ENCODE results near the gene LHPP.
A peak's percentile ranks its signal among the peaks of the same experiment; 100 is the strongest.

Gene LHPP

DNA sequence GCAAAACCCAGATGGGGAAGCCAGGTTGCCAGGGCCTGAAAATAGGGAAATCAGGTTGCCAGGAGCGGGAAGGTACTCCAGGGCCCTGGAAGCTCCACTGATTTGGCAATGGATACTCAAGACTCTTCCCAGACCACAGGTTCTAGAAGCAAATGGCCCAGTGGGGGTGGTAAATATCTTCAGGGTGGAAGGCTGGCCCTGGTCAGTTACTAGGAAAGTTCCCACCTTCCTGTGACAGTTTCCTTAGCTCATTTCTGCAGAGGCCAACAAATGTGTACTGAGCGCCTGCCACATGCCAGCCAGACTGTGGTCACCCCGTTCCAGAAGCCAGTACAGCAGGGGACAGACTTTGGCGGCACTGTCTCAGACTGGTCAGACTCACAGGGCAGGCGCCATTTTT lies 168.9 kb downstream of the LHPP start:
- ATAC-seq, result no peak

DNA sequence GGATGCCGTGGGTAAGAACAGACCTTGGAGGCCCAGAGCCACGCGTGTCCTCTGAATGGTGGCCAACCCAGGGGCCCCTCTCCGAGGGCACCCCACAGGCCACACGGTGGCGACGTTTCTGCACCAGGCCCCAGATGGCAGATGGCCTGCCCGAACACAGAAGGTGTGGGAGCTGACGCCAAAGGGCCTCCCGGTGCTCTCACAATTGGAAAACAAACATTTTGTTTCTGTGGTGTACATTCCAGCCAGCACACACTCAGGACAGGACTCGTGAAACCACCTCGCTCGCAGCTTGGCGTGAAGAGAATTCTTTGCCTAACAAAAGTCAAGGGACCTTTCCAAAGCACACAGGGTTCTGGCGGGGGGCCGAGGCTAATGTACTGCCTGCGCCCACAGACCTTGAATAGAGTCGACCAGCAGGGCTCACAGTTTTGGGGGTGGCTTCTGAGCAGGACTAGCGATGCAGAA lies 170.5 kb downstream of the LHPP start:
- ATAC-seq, result peak in 1 of 2 donors; percentile 34

DNA sequence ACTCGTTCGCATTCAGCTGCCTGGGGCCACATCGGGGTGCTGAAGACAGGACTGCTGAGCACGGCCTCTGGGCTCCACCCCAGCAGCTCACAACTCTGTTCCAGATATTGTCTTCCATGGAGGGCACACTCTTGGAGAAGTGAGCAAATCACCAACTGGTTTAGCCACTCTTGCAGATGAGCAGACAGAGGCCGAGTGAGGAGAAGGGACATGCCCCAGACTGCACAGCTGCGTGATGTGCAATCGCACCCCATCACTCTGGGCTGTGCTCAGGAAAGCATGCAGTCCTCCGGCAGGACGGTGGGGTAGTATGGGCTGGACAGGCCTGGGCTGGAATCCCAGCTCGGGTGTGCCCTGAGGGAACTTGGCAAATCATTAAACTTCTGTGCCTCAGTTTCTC lies 170.9 kb downstream of the LHPP start:
- ATAC-seq, result no peak

DNA sequence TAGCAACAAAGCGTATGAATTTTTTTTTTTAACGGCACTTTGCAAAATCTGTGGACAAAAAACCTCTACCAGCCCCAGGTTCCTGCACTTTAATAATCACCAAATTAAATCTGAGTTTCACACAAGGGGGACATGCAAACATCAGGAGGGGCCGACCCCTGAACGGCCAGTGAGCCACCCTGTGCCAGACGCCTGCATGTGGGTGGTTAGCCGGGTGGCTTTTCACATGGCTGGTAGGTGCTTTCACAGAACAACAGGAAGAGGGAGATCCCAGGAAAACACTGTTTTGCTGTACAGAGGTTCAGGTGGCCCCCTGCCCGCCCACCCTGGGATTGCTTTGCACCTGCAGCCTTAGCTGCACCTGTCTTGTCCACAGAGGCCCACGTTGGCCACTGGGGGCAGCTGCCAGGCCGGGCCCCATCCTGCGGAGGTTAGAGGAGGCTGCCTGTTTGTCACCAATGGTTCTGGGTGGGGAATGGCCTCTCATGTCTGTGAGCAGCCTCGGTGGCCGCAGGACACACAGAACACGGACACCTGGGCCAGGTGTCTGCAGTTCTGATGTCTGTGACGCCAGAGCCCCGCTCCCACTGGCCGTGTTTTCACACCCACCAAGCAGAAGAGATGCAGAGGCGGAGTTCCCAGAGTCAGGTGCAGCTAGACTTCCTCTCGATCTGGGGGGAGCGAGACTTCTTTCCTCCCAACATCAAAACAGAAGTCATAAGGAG lies 174.8 kb downstream of the LHPP start:
- ATAC-seq, result peak; percentile 39 to 58

DNA sequence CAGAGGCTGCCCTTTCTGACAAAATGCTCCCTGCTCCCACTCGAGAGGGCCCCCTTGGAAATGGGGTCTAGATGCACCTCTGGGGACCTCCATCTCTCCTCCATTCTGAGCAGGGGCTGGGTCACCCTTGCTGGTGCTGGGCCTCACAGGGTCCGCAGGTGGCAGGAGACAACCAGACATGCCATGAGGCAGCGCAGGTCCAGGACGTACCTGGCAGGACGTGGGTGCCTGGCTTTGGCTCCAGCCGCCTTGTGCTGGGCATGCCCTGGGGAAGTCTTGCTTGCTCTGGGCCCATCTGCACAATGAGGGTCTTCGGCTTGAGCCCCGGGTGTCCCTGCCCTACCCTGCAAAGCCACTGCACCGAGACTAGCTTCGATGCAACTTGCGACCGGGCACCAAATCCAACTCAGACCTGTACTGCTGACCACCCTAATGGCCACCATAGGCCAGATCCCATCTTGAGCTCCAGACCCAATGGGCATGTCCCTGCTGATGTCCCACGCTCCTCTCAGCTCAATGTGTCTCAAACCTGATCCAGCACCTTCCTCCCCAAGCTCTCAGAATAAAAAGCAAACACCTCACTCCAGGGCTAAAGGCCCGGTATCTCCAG lies 175.6 kb downstream of the LHPP start:
- no peak for ATAC-seq

DNA sequence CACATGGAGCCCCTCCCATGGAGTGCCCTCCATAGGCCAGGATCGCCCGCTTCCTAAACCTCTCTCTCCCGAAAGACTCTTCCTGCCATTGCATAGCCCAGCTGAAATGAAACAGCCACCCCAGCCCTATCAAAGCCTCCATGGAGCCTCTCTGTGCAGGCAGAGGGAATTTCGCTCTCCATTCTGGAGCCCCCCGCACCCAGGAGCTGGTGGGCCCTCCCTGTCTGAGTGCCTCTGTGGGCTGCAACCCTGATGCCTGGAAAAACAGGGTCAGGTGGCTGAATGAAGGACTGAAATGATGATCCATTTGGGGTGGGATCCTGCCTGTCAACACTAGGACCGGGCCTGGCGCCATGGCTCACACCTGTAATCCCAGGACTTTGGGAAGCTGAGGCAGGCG lies 176.1 kb downstream of the LHPP start:
- ATAC-seq, result no peak

DNA sequence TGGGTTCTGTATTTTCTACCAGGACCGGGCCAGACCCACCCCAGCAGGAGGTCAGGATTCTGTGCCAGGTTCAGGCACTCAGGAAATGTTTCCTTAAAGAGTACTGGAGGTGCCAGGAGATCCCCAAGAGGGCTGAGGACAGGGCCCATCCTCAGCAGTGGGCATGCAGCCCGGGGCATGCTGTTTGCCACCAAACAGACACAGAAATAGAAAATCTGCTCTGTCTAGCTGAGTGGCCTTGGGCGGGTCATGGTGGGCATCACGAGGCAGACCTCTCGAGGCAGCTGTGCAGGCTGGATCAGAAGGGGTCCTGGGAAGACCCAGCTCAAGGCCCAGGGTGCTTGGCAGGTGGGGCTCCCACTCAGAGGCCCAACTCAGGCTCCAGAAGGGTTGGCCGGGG lies 177.6 kb downstream of the LHPP start:
- ATAC-seq, result no peak

DNA sequence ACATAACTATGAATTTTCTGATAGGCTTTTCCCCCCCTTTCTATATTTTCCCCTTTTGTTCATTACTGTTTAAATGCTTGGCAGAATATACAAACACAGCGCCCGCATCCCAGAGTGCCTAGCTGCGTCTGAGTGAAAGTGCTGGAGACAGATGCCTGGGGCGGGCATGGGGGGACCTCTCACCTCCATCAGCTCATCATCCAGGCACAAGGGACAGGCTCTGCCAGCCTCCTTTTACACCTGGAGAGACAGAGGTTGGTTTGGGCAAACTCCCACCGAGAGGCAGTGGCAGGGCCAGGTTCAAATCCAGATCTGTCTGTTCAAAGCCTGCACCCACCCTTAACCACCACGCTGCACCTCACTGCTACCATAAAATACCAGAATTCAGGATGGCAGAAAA lies 178.0 kb downstream of the LHPP start:
- no peak for ATAC-seq

DNA sequence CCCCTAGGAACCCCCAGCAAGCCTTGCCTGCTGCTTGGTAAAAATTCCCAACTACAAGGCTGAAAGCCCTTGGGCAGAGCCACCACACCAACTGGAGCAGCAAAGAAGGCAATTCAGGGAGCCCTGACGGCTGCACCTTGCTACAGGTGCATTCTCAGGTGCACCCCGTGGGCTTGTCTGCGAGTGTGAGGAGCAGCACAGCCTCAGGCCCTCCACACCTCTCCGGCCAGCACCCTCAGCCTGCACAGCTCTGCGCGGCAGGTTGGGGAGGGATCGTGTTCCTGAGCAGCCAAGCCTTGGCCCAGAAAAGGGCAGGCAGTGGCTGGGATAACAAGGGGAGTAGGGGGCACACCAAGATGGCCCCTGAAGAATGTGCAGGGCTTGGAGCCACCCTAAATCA lies 178.4 kb downstream of the LHPP start:
- no peak for ATAC-seq

DNA sequence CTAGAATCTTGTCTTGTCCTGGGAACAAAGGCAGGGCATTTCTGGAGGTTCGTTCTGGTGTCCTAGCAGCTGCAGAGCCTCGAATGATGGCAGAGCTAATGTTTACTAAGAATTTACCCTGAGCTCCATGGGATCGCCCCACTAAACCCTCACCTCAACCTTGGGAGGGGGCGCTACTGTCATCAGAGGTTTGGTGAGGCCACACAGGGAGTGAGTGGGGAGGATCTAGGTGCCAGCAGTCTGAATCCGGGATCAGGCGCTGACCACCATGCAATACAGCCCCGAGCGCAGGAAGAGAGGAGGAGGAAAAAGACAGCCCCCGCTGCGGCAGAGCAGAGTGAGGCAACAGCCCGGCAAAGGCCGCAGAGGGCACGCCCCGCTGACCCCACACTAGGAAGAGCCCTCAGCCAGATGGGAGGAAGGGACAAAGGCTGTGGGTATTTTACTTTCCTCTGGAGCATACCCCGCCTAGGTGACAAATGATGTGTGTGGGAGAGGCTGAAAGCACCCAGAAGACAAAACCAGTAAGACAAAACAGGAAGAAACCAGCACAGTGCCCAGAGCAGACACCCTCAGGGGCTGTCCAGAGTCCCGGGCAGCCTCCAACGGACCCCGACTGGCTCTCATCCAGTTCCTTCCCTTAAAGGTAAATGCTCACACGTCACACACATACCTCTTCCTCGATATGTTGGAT lies 179.1 kb downstream of the LHPP start:
- ATAC-seq, result peak; percentile 34 to 47

DNA sequence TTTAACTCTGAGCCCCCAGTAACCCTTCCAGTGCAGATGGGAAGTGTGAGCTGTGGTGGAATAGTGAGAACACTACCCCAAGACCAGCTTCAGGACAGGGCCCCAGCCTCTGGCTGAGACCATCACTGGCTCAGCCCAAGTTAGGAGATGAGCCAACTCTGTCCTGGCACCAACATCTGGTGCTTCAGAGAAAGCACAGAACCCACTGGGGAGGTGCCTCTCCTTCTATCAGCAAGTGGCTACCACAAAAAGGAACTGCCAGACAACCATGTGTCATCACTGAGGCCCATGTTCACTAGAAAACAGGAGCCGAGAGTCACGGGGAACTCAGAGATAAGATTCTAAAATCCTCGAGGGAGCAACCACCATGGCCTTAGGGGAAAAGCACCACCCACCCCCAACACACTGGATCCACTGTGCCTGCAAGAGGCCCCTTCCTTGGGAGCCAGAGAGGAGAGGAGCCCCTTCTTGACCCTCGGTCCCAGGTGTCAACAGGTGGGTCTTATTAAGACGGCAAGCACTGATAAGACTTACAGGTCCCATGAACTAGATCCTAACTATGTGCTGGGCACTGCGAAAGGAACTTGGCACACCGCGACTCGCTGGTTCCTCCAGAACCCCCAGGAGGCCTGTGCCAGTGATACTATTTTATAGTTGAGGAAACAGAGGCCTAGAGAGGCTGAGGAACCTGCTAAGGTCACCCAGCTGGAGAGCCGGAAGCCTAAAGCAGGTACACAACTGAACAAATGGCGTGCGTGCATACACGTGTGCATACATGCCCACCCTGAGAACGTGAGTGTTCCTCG lies 179.9 kb downstream of the LHPP start:
- peak; percentile 76 to 84 for ATAC-seq

DNA sequence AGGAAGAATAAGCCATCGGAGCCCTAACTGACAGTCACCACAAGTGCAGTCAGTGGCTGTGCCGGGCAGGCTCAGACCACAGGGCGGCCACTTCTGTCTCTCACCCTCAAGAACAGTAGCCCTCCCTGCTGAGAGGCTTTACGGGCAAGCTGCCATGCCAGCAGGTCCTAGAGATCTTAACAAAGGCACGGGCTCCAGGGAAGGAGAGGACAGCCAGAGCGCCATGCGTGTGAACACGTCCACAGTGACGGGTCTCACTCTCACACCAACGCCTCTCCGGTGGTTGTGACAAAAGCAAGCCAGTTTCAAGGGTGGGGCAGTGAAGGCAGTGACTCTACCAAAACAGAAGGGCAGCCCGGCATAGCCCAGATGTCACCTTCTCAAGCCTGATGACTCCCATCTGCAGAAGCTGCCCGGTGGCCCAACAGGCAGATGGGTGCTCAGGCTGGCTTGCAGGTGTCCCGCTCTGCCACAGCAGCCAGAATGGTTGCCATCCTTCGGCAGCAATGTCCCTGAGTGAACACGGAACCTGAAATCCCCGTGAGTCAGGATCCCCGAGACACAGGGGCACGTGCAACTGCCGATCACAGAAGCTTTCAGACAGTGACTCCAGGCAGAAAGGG lies 180.6 kb downstream of the LHPP start:
- ATAC-seq, result no peak

DNA sequence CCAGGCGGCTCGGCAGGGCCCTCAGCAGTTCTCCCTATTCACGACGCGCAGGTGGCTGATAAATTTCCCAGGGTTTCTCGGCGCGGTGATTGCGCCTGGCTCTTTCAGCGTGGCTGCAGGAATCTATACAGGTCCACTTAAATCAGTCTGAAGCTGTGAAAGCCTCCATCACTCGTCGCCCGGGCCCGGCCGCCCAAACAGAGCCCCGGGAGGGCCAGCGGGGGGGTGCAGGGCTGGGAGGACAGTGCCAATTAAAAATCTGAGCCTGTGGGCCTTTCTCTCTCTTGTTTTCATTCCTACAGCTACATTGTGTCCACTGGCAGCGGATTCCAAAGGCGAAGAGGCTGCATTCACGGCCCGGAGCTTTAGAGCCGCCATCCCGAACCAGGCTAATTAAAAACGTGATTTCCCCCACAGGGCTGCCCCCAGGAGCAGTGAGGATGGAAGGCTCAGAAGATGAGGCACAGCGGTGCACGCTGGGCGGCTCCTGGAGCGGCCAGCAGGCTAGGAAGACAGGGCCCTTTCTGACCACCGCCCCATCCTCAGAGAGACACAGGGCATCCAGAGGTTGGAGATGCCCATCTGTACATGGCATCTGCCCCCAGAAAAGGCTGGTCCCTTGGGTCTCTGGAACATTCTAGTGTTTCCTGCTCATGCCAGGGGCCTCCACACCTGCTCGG lies 181.8 kb downstream of the LHPP start:
- no peak for ATAC-seq

DNA sequence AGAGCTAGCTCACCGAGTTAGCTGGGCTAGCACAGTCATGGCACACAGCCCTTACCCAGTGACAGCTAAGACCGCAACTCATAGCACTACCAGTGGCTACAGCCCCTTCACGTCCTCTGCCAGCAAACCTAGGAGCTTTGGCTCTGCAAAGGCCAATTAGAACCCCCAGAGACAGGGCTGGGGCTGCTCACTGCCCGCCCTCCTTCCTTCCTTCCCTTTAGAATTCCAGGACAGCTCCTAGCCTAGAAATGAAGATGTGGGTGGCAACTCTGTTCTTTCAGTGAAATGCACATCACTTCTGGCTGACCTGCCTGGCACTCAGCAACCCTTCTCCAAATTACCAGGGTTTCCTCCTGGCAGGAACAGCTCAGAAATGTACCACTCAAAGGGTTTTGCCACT lies 182.6 kb downstream of the LHPP start:
- ATAC-seq, result no peak

DNA sequence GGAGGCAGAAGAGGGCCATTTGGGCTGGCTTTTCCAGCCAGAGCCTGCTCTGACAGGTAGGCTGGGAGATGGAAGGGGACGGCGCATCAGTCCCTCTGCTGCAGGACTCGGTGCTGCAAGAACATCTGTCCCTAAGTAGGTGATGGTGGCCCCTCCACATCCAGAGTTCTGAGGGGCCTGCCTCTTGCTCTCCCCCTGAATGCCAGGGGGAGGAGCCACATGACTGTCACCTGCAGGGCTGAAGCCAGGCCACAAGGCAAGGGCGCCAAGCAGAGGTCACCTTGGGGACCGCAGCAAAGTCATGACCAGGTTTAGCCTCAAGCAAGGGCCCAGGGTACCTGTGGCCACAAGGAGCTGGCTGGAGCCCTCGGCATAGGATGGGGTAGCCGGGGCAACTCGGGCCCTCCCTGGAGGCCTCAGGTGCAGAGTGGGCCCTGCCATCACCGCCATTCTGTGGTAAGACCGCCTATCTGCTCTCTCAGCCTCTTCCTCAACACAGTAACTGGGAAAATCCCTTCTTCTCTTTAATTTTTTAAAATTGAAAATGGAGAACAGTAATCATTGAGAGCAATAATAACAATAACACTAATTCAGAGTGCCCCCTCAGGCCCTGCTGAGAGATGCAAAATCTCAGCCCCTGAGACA lies 183.3 kb downstream of the LHPP start:
- no peak for ATAC-seq

DNA sequence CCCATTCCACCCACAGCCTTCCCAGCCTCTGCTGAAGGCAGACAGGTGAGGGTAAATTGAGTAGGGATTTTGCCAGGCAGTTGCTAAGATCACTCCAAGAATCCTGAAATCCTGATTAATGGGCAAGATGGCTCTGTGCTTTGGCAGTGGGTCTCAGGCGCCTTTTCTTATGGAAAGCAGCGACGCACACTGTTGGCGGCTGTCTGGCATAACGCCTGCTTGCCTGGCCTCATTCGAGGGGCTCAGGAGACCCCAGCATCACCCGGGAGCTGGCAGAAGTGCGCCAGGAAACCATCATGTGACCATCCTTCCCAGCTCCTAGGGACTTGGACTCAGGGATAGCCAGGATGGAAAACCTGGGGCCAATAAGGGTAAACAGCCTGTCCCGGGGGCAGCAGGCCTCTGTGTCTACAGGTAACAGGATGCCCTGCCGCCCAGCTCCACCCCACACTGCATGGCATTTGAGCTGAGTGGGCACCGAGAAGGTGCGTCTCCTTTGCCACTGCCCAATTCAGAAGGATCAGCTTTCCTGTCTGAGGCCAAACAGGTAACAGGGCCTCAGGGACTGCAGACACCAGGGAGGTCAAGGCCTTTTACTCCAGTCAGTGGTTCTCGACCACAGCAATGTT lies 184.0 kb downstream of the LHPP start:
- ATAC-seq, result no peak

DNA sequence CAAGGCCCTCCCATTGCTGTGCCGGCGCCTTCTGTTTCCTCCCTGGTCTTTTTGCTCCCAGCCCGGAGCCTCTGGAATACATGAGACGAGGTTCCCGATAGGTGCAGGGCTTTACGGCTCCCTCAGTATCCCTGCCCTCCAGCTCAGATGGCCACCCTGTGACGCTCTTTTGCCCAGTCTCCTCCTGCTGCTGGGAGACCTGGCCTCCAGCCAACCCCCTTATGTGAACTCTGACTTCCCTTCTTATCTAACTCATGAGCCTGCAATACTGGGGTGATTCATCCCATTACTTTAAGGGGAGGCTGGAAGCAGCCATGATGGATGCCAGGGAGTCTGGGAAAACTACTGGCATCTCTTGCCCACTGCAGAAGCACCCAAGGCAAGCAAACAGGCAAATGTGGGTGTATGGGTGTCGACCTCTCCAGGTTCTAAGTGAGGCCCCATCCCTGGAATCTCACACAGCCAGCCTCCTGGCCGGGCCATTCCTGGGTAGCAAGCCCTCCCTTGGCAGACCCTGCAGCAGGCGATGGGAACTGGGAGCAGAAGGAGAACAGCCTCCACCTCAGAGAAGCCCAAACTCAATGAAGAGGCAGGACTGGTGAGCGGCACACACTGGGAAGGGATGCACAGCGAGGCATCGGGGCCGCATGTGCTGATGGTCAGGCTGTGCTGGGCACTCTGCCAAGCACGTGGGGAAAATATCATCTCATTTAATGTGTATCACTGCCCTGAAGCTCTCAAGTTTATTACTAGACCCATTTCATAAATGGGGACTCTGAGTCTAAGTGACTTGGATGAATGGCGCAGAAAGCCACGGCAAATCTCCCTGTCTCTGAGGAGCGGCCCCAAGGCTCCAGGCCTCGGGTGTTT lies 185.1 kb downstream of the LHPP start:
- ATAC-seq, result no peak

DNA sequence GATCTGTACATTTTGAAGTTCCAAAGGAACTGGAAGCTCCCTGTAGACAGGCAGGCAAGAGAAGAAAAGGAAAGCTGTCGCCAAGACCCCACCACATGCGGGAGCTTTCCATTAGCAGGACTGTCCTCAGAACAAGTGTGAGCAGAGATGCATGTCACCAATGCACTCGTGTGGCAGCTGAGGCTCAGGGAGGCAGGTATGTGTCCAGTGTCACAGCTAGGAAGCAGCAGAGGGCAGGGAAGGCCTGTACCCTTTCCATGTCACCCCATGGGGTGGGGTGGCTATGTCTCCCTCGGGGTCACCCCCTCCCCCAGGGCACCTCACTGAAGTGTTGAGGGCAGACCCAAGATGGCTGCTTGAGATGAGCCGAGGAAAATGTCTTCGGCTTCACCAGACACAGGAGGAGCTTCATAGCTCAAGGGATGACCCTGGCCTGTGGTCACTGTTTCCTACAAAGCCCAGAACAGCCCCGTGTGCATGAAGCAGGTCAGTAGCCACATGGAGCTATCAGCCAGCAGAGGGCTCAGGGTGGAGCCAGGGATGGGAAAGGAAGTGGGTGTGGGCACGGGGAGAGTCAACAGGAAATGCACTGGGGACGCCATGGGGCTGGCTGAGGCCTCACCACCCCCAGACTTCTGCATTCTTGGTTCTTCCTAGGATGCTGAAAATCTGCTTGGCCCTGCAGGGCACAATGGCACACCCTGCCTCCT lies 186.0 kb downstream of the LHPP start:
- ATAC-seq, result peak in 1 of 2 donors; percentile 24

DNA sequence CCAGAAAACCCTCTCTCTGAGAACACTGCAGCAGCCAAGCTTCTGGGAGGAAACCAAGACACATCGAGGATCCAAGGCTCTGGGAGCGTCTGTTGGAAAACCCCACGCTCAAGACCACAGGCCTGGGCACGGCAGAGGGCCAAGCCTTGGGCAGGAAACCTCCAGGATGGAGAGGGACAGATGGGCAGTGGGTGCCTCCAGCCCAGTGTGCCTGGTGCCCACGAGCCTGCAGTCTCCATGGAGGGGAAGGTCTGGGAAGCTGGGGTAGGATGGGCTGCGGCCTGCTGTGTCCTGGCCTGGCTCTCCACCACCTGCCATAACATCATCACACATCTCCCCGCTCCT lies 186.5 kb downstream of the LHPP start:
- no peak for ATAC-seq

Measured in activated CD4-positive, CD25-positive, alpha-beta regulatory T cell treated with anti-CD3 and anti-CD28 coated beads, Interleukin-2, amount 50 U/mL, for 24 hours (primary cell).